ENCODE results near the gene TUBB2B.

DNA sequence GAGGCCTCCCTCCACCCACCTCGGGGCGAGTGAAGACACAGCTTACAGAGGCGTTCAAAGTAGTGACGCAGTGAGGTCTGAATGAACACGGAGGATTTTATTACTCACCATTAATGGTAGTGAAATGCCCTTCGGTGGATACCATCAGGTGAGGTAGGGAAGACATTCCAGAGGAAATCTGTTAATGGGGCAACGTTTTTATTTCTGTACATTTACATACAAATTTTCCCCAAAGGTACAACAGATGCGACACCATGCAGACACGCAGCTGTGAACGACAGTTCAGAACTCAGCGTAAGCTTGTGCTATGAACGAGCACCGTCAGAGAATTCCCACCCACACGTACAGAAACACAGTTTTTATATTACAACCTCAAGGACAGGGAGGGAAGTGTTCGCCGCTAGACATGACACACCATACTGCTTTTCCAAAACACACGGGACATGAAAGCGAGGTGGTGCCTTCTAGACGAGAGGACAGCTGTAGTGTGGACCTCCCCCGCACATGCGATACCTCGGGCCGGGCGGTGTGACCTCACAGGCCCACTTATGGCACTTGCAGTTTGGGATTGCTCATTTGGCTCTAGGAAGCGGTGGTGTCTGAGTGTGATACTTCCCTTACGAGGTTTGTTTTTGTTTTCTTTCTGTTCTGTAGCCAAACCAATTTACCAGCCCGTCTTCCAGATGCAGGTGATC lies 42.0 kb upstream of the TUBB2B start:
- TF ChIP-seq, protein P1, sequence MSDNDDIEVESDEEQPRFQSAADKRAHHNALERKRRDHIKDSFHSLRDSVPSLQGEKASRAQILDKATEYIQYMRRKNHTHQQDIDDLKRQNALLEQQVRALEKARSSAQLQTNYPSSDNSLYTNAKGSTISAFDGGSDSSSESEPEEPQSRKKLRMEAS (IDR thresholded peaks at IDR 0.05) = no peak
- TF ChIP-seq, protein P2, sequence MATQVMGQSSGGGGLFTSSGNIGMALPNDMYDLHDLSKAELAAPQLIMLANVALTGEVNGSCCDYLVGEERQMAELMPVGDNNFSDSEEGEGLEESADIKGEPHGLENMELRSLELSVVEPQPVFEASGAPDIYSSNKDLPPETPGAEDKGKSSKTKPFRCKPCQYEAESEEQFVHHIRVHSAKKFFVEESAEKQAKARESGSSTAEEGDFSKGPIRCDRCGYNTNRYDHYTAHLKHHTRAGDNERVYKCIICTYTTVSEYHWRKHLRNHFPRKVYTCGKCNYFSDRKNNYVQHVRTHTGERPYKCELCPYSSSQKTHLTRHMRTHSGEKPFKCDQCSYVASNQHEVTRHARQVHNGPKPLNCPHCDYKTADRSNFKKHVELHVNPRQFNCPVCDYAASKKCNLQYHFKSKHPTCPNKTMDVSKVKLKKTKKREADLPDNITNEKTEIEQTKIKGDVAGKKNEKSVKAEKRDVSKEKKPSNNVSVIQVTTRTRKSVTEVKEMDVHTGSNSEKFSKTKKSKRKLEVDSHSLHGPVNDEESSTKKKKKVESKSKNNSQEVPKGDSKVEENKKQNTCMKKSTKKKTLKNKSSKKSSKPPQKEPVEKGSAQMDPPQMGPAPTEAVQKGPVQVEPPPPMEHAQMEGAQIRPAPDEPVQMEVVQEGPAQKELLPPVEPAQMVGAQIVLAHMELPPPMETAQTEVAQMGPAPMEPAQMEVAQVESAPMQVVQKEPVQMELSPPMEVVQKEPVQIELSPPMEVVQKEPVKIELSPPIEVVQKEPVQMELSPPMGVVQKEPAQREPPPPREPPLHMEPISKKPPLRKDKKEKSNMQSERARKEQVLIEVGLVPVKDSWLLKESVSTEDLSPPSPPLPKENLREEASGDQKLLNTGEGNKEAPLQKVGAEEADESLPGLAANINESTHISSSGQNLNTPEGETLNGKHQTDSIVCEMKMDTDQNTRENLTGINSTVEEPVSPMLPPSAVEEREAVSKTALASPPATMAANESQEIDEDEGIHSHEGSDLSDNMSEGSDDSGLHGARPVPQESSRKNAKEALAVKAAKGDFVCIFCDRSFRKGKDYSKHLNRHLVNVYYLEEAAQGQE (IDR thresholded peaks at IDR 0.05; ENCODE audit: low read depth) = no peak
- TF ChIP-seq, protein P3, sequence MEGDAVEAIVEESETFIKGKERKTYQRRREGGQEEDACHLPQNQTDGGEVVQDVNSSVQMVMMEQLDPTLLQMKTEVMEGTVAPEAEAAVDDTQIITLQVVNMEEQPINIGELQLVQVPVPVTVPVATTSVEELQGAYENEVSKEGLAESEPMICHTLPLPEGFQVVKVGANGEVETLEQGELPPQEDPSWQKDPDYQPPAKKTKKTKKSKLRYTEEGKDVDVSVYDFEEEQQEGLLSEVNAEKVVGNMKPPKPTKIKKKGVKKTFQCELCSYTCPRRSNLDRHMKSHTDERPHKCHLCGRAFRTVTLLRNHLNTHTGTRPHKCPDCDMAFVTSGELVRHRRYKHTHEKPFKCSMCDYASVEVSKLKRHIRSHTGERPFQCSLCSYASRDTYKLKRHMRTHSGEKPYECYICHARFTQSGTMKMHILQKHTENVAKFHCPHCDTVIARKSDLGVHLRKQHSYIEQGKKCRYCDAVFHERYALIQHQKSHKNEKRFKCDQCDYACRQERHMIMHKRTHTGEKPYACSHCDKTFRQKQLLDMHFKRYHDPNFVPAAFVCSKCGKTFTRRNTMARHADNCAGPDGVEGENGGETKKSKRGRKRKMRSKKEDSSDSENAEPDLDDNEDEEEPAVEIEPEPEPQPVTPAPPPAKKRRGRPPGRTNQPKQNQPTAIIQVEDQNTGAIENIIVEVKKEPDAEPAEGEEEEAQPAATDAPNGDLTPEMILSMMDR (IDR thresholded peaks at IDR 0.05 in 2 of 3, conservative IDR thresholded peaks at IDR 0.05 in 1 of 3; ENCODE audit: borderline replicate concordance in 1 of 3, insufficient read depth in 1 of 3, low read depth in 2 of 3, low read length in 2 of 3) = no peak
- no peak for TF ChIP-seq POLR2AphosphoS5 (IDR thresholded peaks at IDR 0.05; ENCODE audit: low read depth, low read length)
- no peak for TF ChIP-seq TCF7L2 (IDR thresholded peaks at IDR 0.05; ENCODE audit: borderline replicate concordance, extremely low read depth, insufficient read depth, insufficient read length)
- TF ChIP-seq CBX3 (IDR thresholded peaks at IDR 0.05; ENCODE audit: low read depth) = no peak
- TF ChIP-seq POLR2A (IDR thresholded peaks at IDR 0.05; ENCODE audit: borderline replicate concordance, extremely low read depth, insufficient read depth, insufficient read length) = no peak

All from HCT116 (cell line).